ENCODE data around the gene TUBB2B. TPM values are rescaled to one million over a fixed set of nuclear protein-coding genes. Genes with fewer than 3 reads are reported as not detected.

Gene TUBB2B
- total RNA-seq, 1 donor from 2014 or later = 6.9 TPM

GRCh38 chr6:3261921-3262320, 34.5 kb upstream of the TUBB2B start:
- peaks cover 0 to 13% of the 10 kb centered on the region in 2 donors for H3K36me3 ChIP-seq
- no peaks in the 10 kb centered on the region for H3K9me3 ChIP-seq
- no peaks in the 10 kb centered on the region for H3K27me3 ChIP-seq
- no peak for DNase-seq (ENCODE audit: extremely low spot score in 2 of 2)
- peaks cover 54% of the 10 kb centered on the region for H3K4me1 ChIP-seq
- TF ChIP-seq CTCF (IDR thresholded peaks at IDR 0.05) (no peak), POLR2AphosphoS5 (IDR thresholded peaks at IDR 0.05; ENCODE audit: insufficient read depth in 1 of 2, low read depth in 1 of 2) (no peak), POLR2A (IDR thresholded peaks at IDR 0.05) (no peak)
- H3K4me3 ChIP-seq = no peak overlapping the region
- H3K27ac ChIP-seq = no peak overlapping the region
- intact Hi-C loops (cut with DNase I) = no loop called here

- no peak for TF ChIP-seq POLR2A (IDR thresholded peaks at IDR 0.05)
- TF ChIP-seq CTCF (IDR thresholded peaks at IDR 0.05) = no peak
- no peak for TF ChIP-seq POLR2AphosphoS5 (IDR thresholded peaks at IDR 0.05; ENCODE audit: insufficient read depth in 1 of 2, low read depth in 1 of 2)
- no peak for DNase-seq (ENCODE audit: extremely low spot score in 2 of 2)
- H3K9me3 ChIP-seq = no peaks in the 10 kb centered on the region
- peaks cover 54% of the 10 kb centered on the region for H3K4me1 ChIP-seq
- intact Hi-C loops (cut with DNase I) = no loop called here
- no peak overlapping the region for H3K4me3 ChIP-seq
- H3K27ac ChIP-seq = no peak overlapping the region
- H3K36me3 ChIP-seq = peaks cover 0 to 13% of the 10 kb centered on the region in 2 donors
- H3K27me3 ChIP-seq = no peaks in the 10 kb centered on the region
Measured at GRCh38 chr6:3261518-3261820, 34.0 kb upstream of the TUBB2B start.

- Histone ChIP-seq H3K4me3 (no peak overlapping the region), H3K36me3 (peaks cover 0 to 13% of the 10 kb centered on the region in 2 donors), H3K27me3 (no peaks in the 10 kb centered on the region), H3K4me1 (peaks cover 54% of the 10 kb centered on the region), H3K9me3 (no peaks in the 10 kb centered on the region), H3K27ac (no peak overlapping the region)
- no peak for DNase-seq (ENCODE audit: extremely low spot score in 2 of 2)
- TF ChIP-seq CTCF (IDR thresholded peaks at IDR 0.05) (no peak), POLR2AphosphoS5 (IDR thresholded peaks at IDR 0.05; ENCODE audit: insufficient read depth in 1 of 2, low read depth in 1 of 2) (no peak), POLR2A (IDR thresholded peaks at IDR 0.05) (no peak)
- intact Hi-C loops (cut with DNase I) = no loop called here
Measured at GRCh38 chr6:3260772-3261517, 33.5 kb upstream of the TUBB2B start.

GRCh38 chr6:3260296-3260695, 32.8 kb upstream of the TUBB2B start:
- no peak for DNase-seq (ENCODE audit: extremely low spot score in 2 of 2)
- Histone ChIP-seq H3K27ac (no peak overlapping the region), H3K4me1 (peaks cover 51% of the 10 kb centered on the region), H3K9me3 (no peaks in the 10 kb centered on the region), H3K27me3 (no peaks in the 10 kb centered on the region), H3K4me3 (peak overlapping the region in 1 of 2 donors; percentile 81), H3K36me3 (peaks cover 0 to 13% of the 10 kb centered on the region in 2 donors)
- intact Hi-C loops (cut with DNase I) = no loop called here
- TF ChIP-seq CTCF (IDR thresholded peaks at IDR 0.05) (no peak), POLR2A (IDR thresholded peaks at IDR 0.05) (no peak), POLR2AphosphoS5 (IDR thresholded peaks at IDR 0.05; ENCODE audit: insufficient read depth in 1 of 2, low read depth in 1 of 2) (no peak)

- Histone ChIP-seq H3K27ac (peak overlapping the region; percentile 77), H3K4me1 (peaks cover 49% of the 10 kb centered on the region), H3K27me3 (no peaks in the 10 kb centered on the region), H3K4me3 (peak overlapping the region; percentile 67 to 81), H3K36me3 (peaks cover 0 to 13% of the 10 kb centered on the region in 2 donors), H3K9me3 (no peaks in the 10 kb centered on the region)
- intact Hi-C loops (cut with DNase I) = loop anchor here (5.0 kb wide), 2 partner anchors 137 to 317 kb away; no protein-coding TSS in a partner anchor
- TF ChIP-seq CTCF (IDR thresholded peaks at IDR 0.05) (no peak), POLR2AphosphoS5 (IDR thresholded peaks at IDR 0.05; ENCODE audit: insufficient read depth in 1 of 2, low read depth in 1 of 2) (no peak), POLR2A (IDR thresholded peaks at IDR 0.05) (no peak)
- no peak for DNase-seq (ENCODE audit: extremely low spot score in 2 of 2)
Measured at GRCh38 chr6:3259491-3259958, 32.1 kb upstream of the TUBB2B start.

Data from vagina (tissue), 2 donors.